MV-4-11 (cell line): Measurements from ENCODE around the gene SPECC1L.

ENCODE experiments used
- DNase-seq: peaks from one replicate; lab custom pipeline; 2025; lab: John Stamatoyannopoulos, UW

Gene SPECC1L

GRCh38 chr22:24322522-24322921 is 51.9 kb downstream of the SPECC1L start:
- no peak for DNase-seq

GRCh38 chr22:24323233-24323632 is 52.6 kb downstream of the SPECC1L start:
- no peak for DNase-seq

DNA sequence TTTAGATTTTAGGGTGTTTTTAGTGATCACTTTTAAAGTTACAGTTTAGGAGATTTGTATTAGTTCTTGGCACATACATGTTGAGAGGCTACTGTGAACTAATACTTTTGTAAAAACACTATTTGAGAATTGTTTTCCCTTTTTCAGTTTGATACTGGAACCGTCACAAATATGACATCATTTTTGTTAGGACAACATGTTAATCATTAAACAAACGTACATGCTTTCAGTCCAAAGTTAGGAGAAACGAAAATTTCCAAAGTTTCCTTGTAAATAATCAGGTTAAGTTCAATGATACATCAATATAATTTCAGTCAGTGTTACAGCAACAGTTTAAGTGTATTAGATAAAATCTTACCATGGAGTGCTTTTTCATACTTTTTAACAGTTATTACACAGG is 53.1 kb downstream of the SPECC1L start:
- DNase-seq: no peak

GRCh38 chr22:24324137-24324536 is 53.5 kb downstream of the SPECC1L start:
- no peak for DNase-seq

DNA sequence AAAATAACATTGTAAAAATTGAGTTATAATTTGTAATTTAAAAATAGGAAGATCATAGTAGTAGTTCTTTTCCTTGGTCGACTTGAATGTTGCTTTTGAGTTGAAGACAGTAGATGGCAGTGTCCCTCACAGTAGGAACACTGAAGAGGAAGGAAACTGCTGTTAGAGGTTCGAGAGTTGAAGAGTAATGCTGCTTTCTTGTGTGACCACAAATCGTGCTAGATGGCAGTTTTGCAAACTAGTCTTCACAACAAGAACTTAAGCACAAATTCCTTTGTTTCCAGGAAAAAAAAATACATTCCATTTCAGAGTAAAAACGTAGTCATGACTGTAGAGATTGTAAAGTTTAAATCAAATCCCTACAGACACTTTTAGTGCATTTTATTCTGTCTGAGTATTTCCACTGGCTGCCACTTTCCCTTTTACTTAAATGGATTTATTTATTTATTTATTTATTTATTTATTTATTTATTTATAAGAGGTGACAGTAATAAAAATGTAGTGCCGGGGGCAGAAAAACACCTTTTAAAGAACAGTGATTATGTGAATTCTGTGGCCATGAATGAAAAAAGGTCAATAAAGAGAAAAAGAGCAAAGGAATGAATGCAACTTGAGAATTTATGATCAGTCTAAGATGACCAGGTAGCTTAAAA is 54.6 kb downstream of the SPECC1L start:
- peak; percentile 92 for DNase-seq

DNA sequence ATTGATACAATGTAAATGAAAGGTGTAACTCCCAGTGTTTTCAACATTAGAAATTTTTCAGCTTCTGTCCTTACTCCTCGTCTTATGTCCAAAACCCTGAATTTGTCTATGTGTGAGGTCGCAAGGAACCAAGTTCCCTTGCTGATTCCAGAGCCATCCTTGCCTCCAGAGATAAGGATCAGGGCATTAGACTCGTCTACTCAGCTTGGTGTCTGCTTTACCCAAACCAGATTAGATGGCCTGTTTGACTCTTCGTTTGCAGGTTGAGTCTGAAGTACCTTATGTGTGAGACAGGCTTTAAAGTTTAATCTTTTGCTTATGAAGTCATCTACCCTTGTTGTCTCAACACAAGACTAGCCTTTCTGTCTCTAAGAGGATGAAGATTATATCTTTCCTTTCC is 55.6 kb downstream of the SPECC1L start:
- DNase-seq: no peak

- no peak for DNase-seq
These were observed 57.2 kb downstream of the SPECC1L start for GRCh38 chr22:24327832-24328231.

GRCh38 chr22:24329453-24329852 is 58.8 kb downstream of the SPECC1L start:
- no peak for DNase-seq

DNA sequence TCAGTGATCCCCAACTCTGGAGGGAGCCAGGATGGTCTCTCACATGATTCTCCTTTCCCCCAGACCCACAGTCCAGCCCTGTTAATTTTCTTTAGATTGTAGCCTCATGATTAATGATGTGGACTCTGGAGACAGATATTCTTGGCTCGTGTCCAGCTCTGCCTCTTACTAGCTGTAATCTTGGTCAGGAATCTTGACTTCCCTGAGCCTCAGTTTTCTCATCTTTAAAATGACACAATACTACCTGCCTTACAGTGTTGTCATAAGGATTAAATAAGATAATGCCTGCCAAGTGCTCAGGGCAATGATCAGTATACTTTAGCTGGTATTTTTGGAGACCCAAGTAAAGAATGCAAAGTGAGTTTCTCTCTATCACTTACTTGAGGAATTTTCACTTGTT is 60.0 kb downstream of the SPECC1L start:
- DNase-seq: no peak

GRCh38 chr22:24331468-24332440 is 61.1 kb downstream of the SPECC1L start:
- DNase-seq: peak; percentile 62

- no peak for DNase-seq
These were observed 62.7 kb downstream of the SPECC1L start for GRCh38 chr22:24333301-24333700.

DNA sequence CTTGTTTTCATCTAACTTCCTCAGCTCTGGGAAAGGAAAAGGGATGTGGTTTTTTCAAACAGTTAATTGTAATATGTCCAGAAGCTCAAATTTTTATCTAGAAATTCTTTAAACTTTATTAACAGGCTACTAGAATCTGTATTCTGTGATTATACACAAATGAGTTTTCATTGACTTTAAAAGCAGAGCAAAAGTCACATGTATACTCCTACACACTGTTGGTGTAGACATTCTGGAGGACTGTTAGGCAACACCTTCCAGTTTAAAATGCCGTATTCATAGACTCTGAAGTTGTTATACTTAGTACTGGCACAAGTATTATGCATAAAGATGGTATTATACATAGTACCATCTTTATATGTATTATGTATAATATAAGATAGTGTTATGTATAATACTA is 64.9 kb downstream of the SPECC1L start:
- DNase-seq: peak; percentile 28

- DNase-seq: no peak
These were observed 67.4 kb downstream of the SPECC1L start for GRCh38 chr22:24337894-24338645.

DNA sequence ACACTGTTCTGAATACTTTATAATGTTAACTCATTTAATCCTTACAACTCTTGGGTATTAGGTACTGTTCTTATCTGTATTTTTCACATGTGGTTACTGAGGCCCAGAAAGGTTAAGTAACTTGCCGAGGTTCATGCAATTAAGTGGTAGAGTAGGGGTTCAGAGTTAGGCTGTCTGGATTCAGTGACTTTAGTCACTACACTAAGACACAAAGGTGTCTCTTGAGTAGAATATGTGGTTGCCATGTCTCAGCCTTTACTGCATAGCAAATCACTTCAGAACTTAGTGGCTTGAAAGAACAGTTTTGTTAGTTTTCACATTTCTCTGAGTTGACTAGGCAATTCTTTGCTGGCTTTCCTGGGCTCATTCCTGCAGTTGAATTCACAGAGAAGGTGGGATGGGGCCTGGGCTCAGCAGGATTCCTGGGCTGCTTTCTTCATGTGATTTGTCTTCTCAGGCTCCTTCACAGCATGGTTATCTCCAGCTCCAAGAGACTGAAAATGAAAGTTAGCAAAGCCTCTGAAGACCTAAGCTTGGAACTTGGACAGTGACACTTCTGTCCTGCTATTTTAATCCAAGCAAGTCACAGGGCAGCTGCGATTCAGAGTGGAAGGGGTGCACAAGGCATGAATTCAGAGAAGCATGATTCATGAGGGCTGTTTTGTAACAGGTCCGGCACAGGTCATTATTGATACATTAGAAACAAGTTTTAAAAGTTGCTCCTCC is 68.3 kb downstream of the SPECC1L start:
- peak; percentile 34 for DNase-seq

GRCh38 chr22:24339452-24339747 is 68.8 kb downstream of the SPECC1L start:
- DNase-seq: no peak

- DNase-seq: no peak
These were observed 71.0 kb downstream of the SPECC1L start for GRCh38 chr22:24341627-24342026.

DNA sequence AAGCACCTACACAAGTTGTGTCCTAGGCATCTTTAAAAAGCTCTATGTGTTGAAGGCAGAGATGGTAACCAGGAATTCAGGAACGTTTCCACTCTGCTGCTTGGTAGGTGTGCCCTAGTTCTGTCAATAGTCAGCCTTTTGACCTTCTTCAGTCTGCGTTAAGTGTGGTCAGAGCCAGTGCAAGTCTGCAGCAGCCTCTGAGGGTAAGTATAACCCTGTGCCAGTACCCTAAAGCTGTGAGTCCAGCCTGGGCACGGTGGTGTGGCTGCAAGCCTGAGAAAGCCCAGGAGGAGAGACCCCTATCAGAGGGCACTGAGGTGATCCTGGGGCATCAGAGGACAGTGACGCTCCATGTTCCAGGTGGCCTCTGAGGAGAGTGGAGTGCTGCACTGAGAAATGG is 80.0 kb downstream of the SPECC1L start:
- no peak for DNase-seq

GRCh38 chr22:24353121-24353520 is 82.5 kb downstream of the SPECC1L start:
- DNase-seq: no peak

DNA sequence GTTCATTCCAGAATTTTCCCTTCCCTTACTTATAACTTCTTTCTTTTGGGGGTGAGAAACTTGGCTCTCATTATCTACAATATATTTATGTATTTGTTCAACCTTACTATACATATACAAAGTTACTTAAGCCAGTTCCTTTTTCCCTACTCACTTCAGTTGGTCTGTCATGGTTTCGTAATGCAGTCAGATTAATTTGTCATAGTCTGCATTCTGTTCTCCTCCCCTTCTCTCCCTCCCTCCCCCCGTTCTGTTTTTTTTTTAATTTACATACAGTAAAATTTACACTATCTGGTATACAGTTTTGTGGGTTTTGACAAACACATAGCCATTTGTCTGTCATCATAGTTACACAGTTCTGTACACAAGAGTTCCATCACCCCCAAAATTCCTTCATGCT is 84.9 kb downstream of the SPECC1L start:
- DNase-seq: peak; percentile 86

DNA sequence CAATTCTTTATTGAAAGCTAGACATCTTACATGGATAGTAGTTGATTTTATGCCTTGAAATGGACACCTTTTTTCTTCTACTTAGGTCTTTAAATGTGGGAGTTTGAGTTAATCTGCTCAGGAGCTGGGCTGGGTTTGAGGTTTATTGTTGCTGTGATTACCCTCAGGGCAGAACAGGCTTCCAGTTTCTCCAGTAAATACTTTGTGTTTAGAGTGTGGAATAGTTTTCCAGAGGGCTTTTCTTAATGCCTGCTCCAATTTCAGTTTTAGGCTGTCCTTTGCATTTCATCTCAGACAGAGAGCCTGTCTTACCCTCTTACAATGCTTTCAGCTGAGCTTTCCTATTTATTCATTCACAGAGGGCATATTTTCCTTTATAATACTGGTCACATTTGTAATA is 86.9 kb downstream of the SPECC1L start:
- no peak for DNase-seq

- DNase-seq: no peak
These were observed 87.6 kb downstream of the SPECC1L start for GRCh38 chr22:24358105-24358836.
